ENCODE measurements around the gene GABRB3.

Gene GABRB3

DNA sequence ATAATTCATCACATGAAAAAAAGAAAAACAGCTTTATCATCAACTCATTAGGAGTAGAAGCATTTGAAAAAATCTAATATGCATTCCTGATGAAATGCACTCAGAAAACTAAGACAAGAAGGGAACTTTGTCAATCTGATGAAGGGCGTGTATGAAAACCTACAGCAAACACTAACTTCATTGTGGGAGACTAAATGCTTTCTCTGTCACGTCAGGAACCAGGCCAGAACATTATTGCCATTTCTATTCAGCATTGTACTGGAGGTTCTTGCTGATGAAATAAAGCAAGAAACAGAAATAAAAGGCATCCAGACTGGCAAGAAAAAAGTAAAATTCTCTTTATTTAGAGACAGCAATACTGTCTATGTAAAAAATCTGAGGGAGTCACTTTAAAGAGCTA is 235.2 kb downstream of the GABRB3 start:
- Histone ChIP-seq H3K27ac (ENCODE audit: low read depth in 2 of 2, low read length in 2 of 2) (no peak overlapping the region), H3K27me3 (ENCODE audit: control insufficient read depth in 2 of 2, insufficient read depth in 2 of 2, low read length in 2 of 2) (no peaks in the 10 kb centered on the region), H3K36me3 (ENCODE audit: control insufficient read depth in 2 of 2, insufficient read depth in 2 of 2, low read length in 2 of 2) (no peaks in the 10 kb centered on the region), H3K4me3 (ENCODE audit: low read length in 2 of 2) (no peak overlapping the region), H3K9ac (ENCODE audit: low read depth in 1 of 2, low read length in 2 of 2) (no peak overlapping the region), H3K9me3 (ENCODE audit: control insufficient read depth in 2 of 2, low read length in 2 of 2) (no peaks in the 10 kb centered on the region), H3K4me1 (ENCODE audit: control insufficient read depth in 2 of 2, insufficient read depth in 2 of 2, low read length in 2 of 2) (no peaks in the 10 kb centered on the region)

DNA sequence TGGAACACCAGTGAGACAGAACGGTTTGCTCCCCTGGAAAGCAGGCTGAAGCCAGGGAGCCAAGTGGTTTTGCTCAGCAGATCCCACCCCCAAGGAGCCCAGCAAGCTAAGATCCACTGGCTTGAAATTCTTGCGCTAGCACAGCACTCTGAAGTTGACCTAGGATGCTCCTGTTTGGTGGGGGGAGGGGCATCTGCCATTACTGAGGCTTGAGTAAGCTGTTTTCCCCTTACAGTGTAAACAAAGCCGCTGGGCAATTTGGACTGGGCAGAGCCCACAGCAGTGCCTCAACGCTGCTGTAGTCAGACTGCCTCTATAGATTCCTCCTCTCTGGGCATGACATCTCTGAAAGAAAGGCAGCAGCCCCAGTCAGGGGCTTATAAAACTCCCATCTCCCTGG is 241.4 kb downstream of the GABRB3 start:
- Histone ChIP-seq H3K27ac (ENCODE audit: low read depth in 2 of 2, low read length in 2 of 2) (no peak overlapping the region), H3K36me3 (ENCODE audit: control insufficient read depth in 2 of 2, insufficient read depth in 2 of 2, low read length in 2 of 2) (no peaks in the 10 kb centered on the region), H3K4me3 (ENCODE audit: low read length in 2 of 2) (no peak overlapping the region), H3K4me1 (ENCODE audit: control insufficient read depth in 2 of 2, insufficient read depth in 2 of 2, low read length in 2 of 2) (no peaks in the 10 kb centered on the region), H3K9me3 (ENCODE audit: control insufficient read depth in 2 of 2, low read length in 2 of 2) (peaks cover 0 to 5% of the 10 kb centered on the region in 2 donors), H3K9ac (ENCODE audit: low read depth in 1 of 2, low read length in 2 of 2) (no peak overlapping the region), H3K27me3 (ENCODE audit: control insufficient read depth in 2 of 2, insufficient read depth in 2 of 2, low read length in 2 of 2) (no peaks in the 10 kb centered on the region)

DNA sequence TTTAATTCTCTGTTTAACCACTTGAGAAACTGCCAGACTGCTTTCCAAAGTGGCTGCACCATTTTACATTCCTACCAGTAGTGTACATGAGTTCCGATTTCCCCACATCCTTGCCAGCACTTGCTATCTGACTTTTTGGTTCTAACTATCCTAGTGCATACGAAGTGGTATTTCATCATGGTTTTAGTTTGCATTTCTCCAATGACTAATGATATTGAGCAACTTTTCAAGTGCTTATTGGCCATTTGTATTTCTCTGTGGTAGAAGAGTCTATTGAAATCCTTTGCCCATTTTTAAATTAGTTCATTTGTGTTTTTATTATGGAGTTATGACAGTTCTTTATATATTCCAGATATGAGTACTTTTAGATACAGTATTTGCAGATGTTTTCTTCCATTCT is 247.8 kb downstream of the GABRB3 start:
- Histone ChIP-seq H3K4me3 (ENCODE audit: low read length in 2 of 2) (no peak overlapping the region), H3K27ac (ENCODE audit: low read depth in 2 of 2, low read length in 2 of 2) (no peak overlapping the region), H3K27me3 (ENCODE audit: control insufficient read depth in 2 of 2, insufficient read depth in 2 of 2, low read length in 2 of 2) (no peaks in the 10 kb centered on the region), H3K36me3 (ENCODE audit: control insufficient read depth in 2 of 2, insufficient read depth in 2 of 2, low read length in 2 of 2) (no peaks in the 10 kb centered on the region), H3K9ac (ENCODE audit: low read depth in 1 of 2, low read length in 2 of 2) (no peak overlapping the region), H3K4me1 (ENCODE audit: control insufficient read depth in 2 of 2, insufficient read depth in 2 of 2, low read length in 2 of 2) (no peaks in the 10 kb centered on the region), H3K9me3 (ENCODE audit: control insufficient read depth in 2 of 2, low read length in 2 of 2) (peaks cover 0 to 3% of the 10 kb centered on the region in 2 donors)

DNA sequence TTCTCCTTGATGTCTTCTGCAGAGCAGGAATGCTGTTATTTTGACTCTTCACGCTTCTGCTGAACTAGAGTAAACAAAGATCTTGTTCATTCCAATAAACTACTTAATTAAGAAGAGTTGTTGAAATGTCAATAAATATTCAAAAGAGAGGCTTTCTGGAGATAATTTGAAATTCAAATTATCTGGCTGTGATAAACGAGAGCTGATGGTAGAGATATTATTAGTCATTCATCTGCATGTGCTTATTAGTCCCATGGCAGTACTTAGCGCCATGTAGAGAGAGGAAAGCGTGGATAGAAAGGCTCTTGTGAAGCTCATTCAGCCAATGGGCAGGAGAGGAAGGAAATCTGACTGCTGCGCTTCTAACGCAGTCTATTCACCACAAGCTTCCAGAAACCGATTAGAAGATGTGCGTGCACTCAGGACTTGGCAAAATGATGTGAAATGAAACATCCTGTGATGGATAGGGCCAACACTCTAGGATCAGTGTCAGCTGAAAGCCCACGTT is 251.1 kb downstream of the GABRB3 start:
- H3K9ac ChIP-seq (ENCODE audit: low read depth in 1 of 2, low read length in 2 of 2): no peak overlapping the region
- H3K27me3 ChIP-seq (ENCODE audit: control insufficient read depth in 2 of 2, insufficient read depth in 2 of 2, low read length in 2 of 2): no peaks in the 10 kb centered on the region
- H3K4me3 ChIP-seq (ENCODE audit: low read length in 2 of 2): no peak overlapping the region
- no peaks in the 10 kb centered on the region for H3K4me1 ChIP-seq (ENCODE audit: control insufficient read depth in 2 of 2, insufficient read depth in 2 of 2, low read length in 2 of 2)
- H3K9me3 ChIP-seq (ENCODE audit: control insufficient read depth in 2 of 2, low read length in 2 of 2): peaks cover 0 to 3% of the 10 kb centered on the region in 2 donors
- no peak overlapping the region for H3K27ac ChIP-seq (ENCODE audit: low read depth in 2 of 2, low read length in 2 of 2)
- H3K36me3 ChIP-seq (ENCODE audit: control insufficient read depth in 2 of 2, insufficient read depth in 2 of 2, low read length in 2 of 2): no peaks in the 10 kb centered on the region

DNA sequence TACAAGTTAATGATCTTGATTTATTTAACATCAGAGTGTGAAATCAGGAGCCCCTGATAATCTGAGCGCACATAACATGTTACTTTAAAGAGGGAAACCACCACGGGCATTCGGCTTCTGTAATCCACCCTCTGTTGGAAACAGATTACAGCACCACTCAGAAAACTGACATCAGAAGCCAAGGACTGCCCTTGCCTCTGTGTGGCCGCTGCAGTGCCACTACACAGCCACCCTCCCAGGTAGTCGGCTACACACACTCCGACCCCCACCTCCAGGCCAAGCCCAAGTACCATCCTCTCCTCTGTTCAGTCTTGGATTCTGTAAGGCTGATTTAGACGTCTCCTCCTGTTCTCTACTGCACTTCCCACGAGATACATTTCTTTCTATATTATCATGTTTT is 251.7 kb downstream of the GABRB3 start:
- H3K36me3 ChIP-seq (ENCODE audit: control insufficient read depth in 2 of 2, insufficient read depth in 2 of 2, low read length in 2 of 2): no peaks in the 10 kb centered on the region
- H3K27me3 ChIP-seq (ENCODE audit: control insufficient read depth in 2 of 2, insufficient read depth in 2 of 2, low read length in 2 of 2): no peaks in the 10 kb centered on the region
- H3K4me1 ChIP-seq (ENCODE audit: control insufficient read depth in 2 of 2, insufficient read depth in 2 of 2, low read length in 2 of 2): no peaks in the 10 kb centered on the region
- H3K4me3 ChIP-seq (ENCODE audit: low read length in 2 of 2): no peak overlapping the region
- no peak overlapping the region for H3K27ac ChIP-seq (ENCODE audit: low read depth in 2 of 2, low read length in 2 of 2)
- no peak overlapping the region for H3K9ac ChIP-seq (ENCODE audit: low read depth in 1 of 2, low read length in 2 of 2)
- peaks cover 0 to 3% of the 10 kb centered on the region in 2 donors for H3K9me3 ChIP-seq (ENCODE audit: control insufficient read depth in 2 of 2, low read length in 2 of 2)

DNA sequence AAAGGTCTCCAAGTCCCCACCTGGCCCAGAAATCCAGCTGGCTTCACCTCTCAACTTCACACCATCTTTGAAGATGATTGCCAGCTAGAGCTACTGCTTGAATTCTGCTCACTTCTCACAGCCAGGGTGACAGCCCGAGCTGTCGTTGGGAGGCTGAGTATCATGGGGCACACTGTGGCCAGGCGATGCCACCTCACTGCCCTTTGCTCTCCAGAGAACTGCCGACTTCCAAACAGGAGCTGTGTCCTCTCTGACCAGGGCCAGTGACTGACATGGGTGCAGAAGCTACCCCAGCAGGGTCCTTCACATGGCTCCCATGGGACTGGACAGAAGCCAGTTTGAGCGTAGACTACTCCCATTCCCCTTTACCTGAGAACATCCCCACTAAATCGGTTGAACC is 254.0 kb downstream of the GABRB3 start:
- no peaks in the 10 kb centered on the region for H3K4me1 ChIP-seq (ENCODE audit: control insufficient read depth in 2 of 2, insufficient read depth in 2 of 2, low read length in 2 of 2)
- no peaks in the 10 kb centered on the region for H3K27me3 ChIP-seq (ENCODE audit: control insufficient read depth in 2 of 2, insufficient read depth in 2 of 2, low read length in 2 of 2)
- H3K9me3 ChIP-seq (ENCODE audit: control insufficient read depth in 2 of 2, low read length in 2 of 2): peaks cover 0 to 5% of the 10 kb centered on the region in 2 donors
- no peak overlapping the region for H3K27ac ChIP-seq (ENCODE audit: low read depth in 2 of 2, low read length in 2 of 2)
- no peak overlapping the region for H3K4me3 ChIP-seq (ENCODE audit: low read length in 2 of 2)
- no peak overlapping the region for H3K9ac ChIP-seq (ENCODE audit: low read depth in 1 of 2, low read length in 2 of 2)
- H3K36me3 ChIP-seq (ENCODE audit: control insufficient read depth in 2 of 2, insufficient read depth in 2 of 2, low read length in 2 of 2): no peaks in the 10 kb centered on the region

GRCh38 chr15:26516102-26516980 is 256.5 kb downstream of the GABRB3 start:
- Histone ChIP-seq H3K36me3 (ENCODE audit: control insufficient read depth in 2 of 2, insufficient read depth in 2 of 2, low read length in 2 of 2) (no peaks in the 10 kb centered on the region), H3K27me3 (ENCODE audit: control insufficient read depth in 2 of 2, insufficient read depth in 2 of 2, low read length in 2 of 2) (no peaks in the 10 kb centered on the region), H3K27ac (ENCODE audit: low read depth in 2 of 2, low read length in 2 of 2) (no peak overlapping the region), H3K4me1 (ENCODE audit: control insufficient read depth in 2 of 2, insufficient read depth in 2 of 2, low read length in 2 of 2) (no peaks in the 10 kb centered on the region), H3K4me3 (ENCODE audit: low read length in 2 of 2) (no peak overlapping the region), H3K9me3 (ENCODE audit: control insufficient read depth in 2 of 2, low read length in 2 of 2) (peaks cover 2 to 3% of the 10 kb centered on the region in 2 donors), H3K9ac (ENCODE audit: low read depth in 1 of 2, low read length in 2 of 2) (no peak overlapping the region)

GRCh38 chr15:26504009-26504408 is 268.9 kb downstream of the GABRB3 start:
- no peak overlapping the region for H3K9ac ChIP-seq (ENCODE audit: low read depth in 1 of 2, low read length in 2 of 2)
- peaks cover 4% of the 10 kb centered on the region in 2 donors for H3K9me3 ChIP-seq (ENCODE audit: control insufficient read depth in 2 of 2, low read length in 2 of 2)
- no peaks in the 10 kb centered on the region for H3K4me1 ChIP-seq (ENCODE audit: control insufficient read depth in 2 of 2, insufficient read depth in 2 of 2, low read length in 2 of 2)

More at GRCh38 chr15:26504009-26504408, 268.9 kb downstream of the GABRB3 start:
- no peak overlapping the region for H3K27ac ChIP-seq (ENCODE audit: low read depth in 2 of 2, low read length in 2 of 2)
- H3K36me3 ChIP-seq (ENCODE audit: control insufficient read depth in 2 of 2, insufficient read depth in 2 of 2, low read length in 2 of 2): no peaks in the 10 kb centered on the region
- H3K4me3 ChIP-seq (ENCODE audit: low read length in 2 of 2): no peak overlapping the region
- H3K27me3 ChIP-seq (ENCODE audit: control insufficient read depth in 2 of 2, insufficient read depth in 2 of 2, low read length in 2 of 2): no peaks in the 10 kb centered on the region

Data from mucosa of rectum (tissue), 2 donors.